ENCODE data around the gene CDK6.

Gene CDK6

GRCh38 chr7:92788559-92789183, 47.7 kb downstream of the CDK6 start:
- DNase-seq, result no peak

- no peak for DNase-seq
These were observed 50.5 kb downstream of the CDK6 start for GRCh38 chr7:92785923-92786322.

- DNase-seq, result no peak
These were observed 51.4 kb downstream of the CDK6 start for GRCh38 chr7:92784935-92785334.

GRCh38 chr7:92783260-92784201, 52.8 kb downstream of the CDK6 start:
- DNase-seq, result no peak

GRCh38 chr7:92782855-92783254, 53.5 kb downstream of the CDK6 start:
- no peak for DNase-seq

- no peak for DNase-seq
These were observed 54.1 kb downstream of the CDK6 start for GRCh38 chr7:92782236-92782635.

GRCh38 chr7:92781117-92781720, 55.2 kb downstream of the CDK6 start:
- no peak for DNase-seq

- no peak for DNase-seq
These were observed 57.4 kb downstream of the CDK6 start for GRCh38 chr7:92778972-92779371.

GRCh38 chr7:92777993-92778392, 58.4 kb downstream of the CDK6 start:
- DNase-seq, result no peak

- DNase-seq, result no peak
These were observed 62.6 kb downstream of the CDK6 start for GRCh38 chr7:92773808-92774207.

GRCh38 chr7:92769844-92770243, 66.5 kb downstream of the CDK6 start:
- DNase-seq, result no peak

GRCh38 chr7:92769394-92769699, 67.0 kb downstream of the CDK6 start:
- DNase-seq, result no peak

- DNase-seq, result no peak
These were observed 67.6 kb downstream of the CDK6 start for GRCh38 chr7:92768501-92769393.

- DNase-seq, result no peak
These were observed 68.9 kb downstream of the CDK6 start for GRCh38 chr7:92767437-92767836.

- no peak for DNase-seq
These were observed 69.8 kb downstream of the CDK6 start for GRCh38 chr7:92766461-92767003.

- no peak for DNase-seq
These were observed 70.6 kb downstream of the CDK6 start for GRCh38 chr7:92765725-92766124.

GRCh38 chr7:92763636-92764423, 72.5 kb downstream of the CDK6 start:
- DNase-seq, result no peak

GRCh38 chr7:92762851-92763250, 73.5 kb downstream of the CDK6 start:
- no peak for DNase-seq

- DNase-seq, result no peak
These were observed 74.8 kb downstream of the CDK6 start for GRCh38 chr7:92761391-92762097.

- no peak for DNase-seq
These were observed 77.5 kb downstream of the CDK6 start for GRCh38 chr7:92758796-92759431.

Measured in activated gamma-delta T cell (primary cell).